Uterus (tissue), 2 donors: ENCODE data around the gene FOXM1.

Experiments
- POLR2A ChIP-seq, 2 donors: fragments of 450-650 bp; IDR thresholded peaks; one replicate each; pipeline ENCODE4 v1.6.1; 2016; ENCODE audit warnings: antibody characterized with exemption in 2 of 2, mild to moderate bottlenecking in 1 of 2, moderate library complexity in 1 of 2
- TF ChIP-seq, protein P1 (sequence below), 4 experiments: fragments of 200-600 bp in 2 of 4; fragments of 450-650 bp in 2 of 4; sonication (generic) in 2 of 4; IDR thresholded peaks; one replicate each; pipeline ENCODE4 v1.5.1; 2016 to 2019; ENCODE audit warnings: antibody characterized with exemption in 4 of 4, mild to moderate bottlenecking in 2 of 4, moderate library complexity in 1 of 4

DNA sequence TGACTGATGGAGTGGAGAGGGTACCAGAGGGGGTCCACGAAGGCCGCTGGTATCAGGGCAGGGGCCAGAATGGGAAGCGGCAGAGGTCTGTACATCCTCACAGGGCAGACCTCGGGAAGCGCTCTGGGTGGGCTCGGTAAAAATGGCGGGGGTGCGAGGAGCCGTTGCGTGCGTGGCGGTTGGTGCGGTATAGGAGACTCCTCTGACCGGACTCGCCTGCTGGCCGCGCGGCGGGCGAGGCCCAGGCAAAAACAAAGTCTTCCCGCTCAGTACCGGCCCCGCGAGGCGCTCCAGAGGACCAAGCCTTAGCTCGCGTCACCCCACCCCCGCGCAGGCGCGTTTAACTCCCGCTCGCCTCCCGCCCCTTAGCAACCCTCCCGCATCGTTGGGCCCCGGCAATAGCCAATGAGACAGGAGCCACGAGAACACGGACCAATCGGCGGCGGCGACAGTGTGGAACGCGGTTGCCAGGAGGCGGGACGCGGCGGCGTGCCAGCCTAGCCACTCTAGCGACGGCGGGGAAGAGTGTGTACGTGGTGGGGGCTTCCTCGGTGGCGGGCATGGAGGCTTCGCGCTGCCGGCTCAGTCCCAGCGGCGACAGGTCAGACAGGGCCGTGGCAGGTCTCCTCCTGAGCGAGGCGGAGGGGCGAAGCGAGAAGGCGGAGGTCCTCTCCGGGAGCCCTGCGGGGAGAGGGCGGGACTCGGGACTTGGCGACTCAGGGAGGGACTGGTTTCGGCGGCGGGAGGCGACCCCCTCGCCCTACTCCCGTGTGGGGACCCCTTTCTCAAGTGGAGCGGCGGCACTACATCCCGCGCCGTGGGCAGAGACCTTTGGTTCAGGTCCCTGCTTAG is 13.6 kb upstream of the FOXM1 start, which contains the start of gene TULP3:
- TF ChIP-seq, protein P1, sequence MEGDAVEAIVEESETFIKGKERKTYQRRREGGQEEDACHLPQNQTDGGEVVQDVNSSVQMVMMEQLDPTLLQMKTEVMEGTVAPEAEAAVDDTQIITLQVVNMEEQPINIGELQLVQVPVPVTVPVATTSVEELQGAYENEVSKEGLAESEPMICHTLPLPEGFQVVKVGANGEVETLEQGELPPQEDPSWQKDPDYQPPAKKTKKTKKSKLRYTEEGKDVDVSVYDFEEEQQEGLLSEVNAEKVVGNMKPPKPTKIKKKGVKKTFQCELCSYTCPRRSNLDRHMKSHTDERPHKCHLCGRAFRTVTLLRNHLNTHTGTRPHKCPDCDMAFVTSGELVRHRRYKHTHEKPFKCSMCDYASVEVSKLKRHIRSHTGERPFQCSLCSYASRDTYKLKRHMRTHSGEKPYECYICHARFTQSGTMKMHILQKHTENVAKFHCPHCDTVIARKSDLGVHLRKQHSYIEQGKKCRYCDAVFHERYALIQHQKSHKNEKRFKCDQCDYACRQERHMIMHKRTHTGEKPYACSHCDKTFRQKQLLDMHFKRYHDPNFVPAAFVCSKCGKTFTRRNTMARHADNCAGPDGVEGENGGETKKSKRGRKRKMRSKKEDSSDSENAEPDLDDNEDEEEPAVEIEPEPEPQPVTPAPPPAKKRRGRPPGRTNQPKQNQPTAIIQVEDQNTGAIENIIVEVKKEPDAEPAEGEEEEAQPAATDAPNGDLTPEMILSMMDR (IDR thresholded peaks at IDR 0.05), result peak in 2 of 4 experiments; percentile 2 to 13
- TF ChIP-seq POLR2A (IDR thresholded peaks at IDR 0.05), result peak; percentile 92 to 98
